Spinal cord (tissue), 10 donors: ENCODE measurements around the gene CCDC120. TPM values are rescaled to one million over a fixed set of nuclear protein-coding genes. Genes with fewer than 3 reads are reported as not detected.

Source experiments
- DNase-seq, 6 donors: peaks; one replicate each; pipeline versions ENCODE4 v3.0.0 to v3.0.0-alpha.2; 2013 to 2015; ENCODE audit warnings: low spot score in 6 of 6, low read depth in 4 of 6
- H3K27ac ChIP-seq: one replicate; pipeline ENCODE4 v1.5.1; 2013; ENCODE audit warnings: low read depth, low read length, control low read depth
- H3K27me3 ChIP-seq: one replicate; pipeline ENCODE4 v1.6.1; 2013; ENCODE audit warnings: low read length; ENCODE audit not compliant: control insufficient read depth, insufficient read depth
- H3K36me3 ChIP-seq: one replicate; pipeline ENCODE4 v1.6.1; 2013; ENCODE audit warnings: low read length; ENCODE audit not compliant: control insufficient read depth, insufficient read depth
- H3K4me1 ChIP-seq: one replicate; pipeline ENCODE4 v1.6.1; 2013; ENCODE audit warnings: low read length; ENCODE audit not compliant: control insufficient read depth, insufficient read depth
- H3K4me3 ChIP-seq: one replicate; pipeline ENCODE4 v1.5.1; 2013; ENCODE audit warnings: low read depth, low read length, control low read depth
- H3K9me3 ChIP-seq: one replicate; pipeline ENCODE4 v1.6.1; 2013; ENCODE audit warnings: low read length; ENCODE audit not compliant: control insufficient read depth, insufficient read depth
- WGBS: methylation state at CpG from one replicate; pipeline ENCODE4 v1.1.5; 2013; ENCODE audit warnings: missing lambda C conversion rate; ENCODE audit not compliant: insufficient coverage; 5-methylcytosine and 5-hydroxymethylcytosine counted together
- long read RNA-seq, 4 donors: transcript quantifications; one replicate each; lab custom pipeline, GENCODE V29; 2026
- polyA plus RNA-seq, 2 donors: library from polyadenylated mRNA; unstranded; fragments of 120-200 nt; gene quantifications; one replicate each; pipeline ENCODE4 v1.2.1, GENCODE V29; 2013; ENCODE audit not compliant: insufficient read length in 2 of 2
- total RNA-seq, 2 donors: library from RNA; depleted of rRNA in 1 of 2; stranded (reverse); fragments of 120-200 nt in 1 of 2; fragments of >200 nt in 1 of 2; gene quantifications; one replicate each; pipeline versions ENCODE4 v1.2.3 to v1.2.4, GENCODE V29; 2013 to 2014
- donor health status: healthy.

CCDC120 gene, protein sequence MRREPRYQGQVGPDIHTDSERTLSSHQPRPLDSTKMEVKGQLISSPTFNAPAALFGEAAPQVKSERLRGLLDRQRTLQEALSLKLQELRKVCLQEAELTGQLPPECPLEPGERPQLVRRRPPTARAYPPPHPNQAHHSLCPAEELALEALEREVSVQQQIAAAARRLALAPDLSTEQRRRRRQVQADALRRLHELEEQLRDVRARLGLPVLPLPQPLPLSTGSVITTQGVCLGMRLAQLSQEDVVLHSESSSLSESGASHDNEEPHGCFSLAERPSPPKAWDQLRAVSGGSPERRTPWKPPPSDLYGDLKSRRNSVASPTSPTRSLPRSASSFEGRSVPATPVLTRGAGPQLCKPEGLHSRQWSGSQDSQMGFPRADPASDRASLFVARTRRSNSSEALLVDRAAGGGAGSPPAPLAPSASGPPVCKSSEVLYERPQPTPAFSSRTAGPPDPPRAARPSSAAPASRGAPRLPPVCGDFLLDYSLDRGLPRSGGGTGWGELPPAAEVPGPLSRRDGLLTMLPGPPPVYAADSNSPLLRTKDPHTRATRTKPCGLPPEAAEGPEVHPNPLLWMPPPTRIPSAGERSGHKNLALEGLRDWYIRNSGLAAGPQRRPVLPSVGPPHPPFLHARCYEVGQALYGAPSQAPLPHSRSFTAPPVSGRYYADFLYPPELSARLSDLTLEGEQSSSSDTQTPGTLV
- total RNA-seq (1 to 10 TPM; 1.6 to 3.5 TPM), polyA plus RNA-seq (10 to 100 TPM; 14.8 to 22.4 TPM)
- long read RNA-seq, donor 1, transcript CCDC120-208 (1 exons, 2,953 nt), result major isoform, 9 of 189 reads
- long read RNA-seq, donor 1, partial matches to known transcripts, result 25 of 189 reads
- long read RNA-seq, donor 1, other reads (novel, unspliced or antisense), result 153 of 189 reads
- long read RNA-seq, donor 2, partial matches to known transcripts, result 0 of 1 reads
- long read RNA-seq, donor 2, other reads (novel, unspliced or antisense), result 0 of 1 reads
- long read RNA-seq, donor 3, partial matches to known transcripts, result 0 of 2 reads
- long read RNA-seq, donor 3, other reads (novel, unspliced or antisense), result 0 of 2 reads
- long read RNA-seq, donor 4, transcript CCDC120-208 (1 exons, 2,953 nt), result major isoform, 5 of 5 reads
- long read RNA-seq, donor 4, partial matches to known transcripts, result 0 of 5 reads
- long read RNA-seq, donor 4, other reads (novel, unspliced or antisense), result 0 of 5 reads

DNA sequence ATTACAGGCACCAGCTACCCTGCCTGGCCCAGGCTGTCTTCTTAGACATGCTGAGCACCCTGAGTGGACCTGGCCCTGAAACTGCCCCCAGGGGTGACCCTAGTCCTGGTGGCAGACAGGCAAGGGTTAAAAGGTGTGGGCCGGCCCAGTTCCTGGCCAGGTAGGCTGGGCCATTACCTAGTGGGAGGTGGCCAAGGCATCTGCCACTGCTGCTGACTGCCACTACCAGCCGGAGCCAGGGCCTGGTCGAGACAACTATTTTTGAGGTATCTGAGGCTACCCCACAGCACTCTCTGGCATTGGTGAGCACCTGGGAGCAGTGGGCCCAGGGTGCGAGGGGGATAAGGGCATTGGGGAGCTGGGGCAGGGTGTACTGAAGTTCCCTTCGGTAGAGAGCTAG is at the start of gene CCDC120:
TSS of gene CCDC120 (plus strand) at position 206 of the 400 bp plus-strand sequence. CDS start 3,043 bp downstream, outside the sequence.
- Histone ChIP-seq H3K36me3 (peaks cover 17% of the 10 kb centered on the region), H3K9me3 (no peaks in the 10 kb centered on the region), H3K27ac (no peak within 1 kb of the TSS), H3K4me3 (no peak within 1 kb of the TSS), H3K27me3 (no peaks in the 10 kb centered on the region), H3K4me1 (peaks cover 6% of the 10 kb centered on the region)
- 57% methylated on average over 5 of the region's 5 CpGs for WGBS
- DNase-seq, result no peak

DNA sequence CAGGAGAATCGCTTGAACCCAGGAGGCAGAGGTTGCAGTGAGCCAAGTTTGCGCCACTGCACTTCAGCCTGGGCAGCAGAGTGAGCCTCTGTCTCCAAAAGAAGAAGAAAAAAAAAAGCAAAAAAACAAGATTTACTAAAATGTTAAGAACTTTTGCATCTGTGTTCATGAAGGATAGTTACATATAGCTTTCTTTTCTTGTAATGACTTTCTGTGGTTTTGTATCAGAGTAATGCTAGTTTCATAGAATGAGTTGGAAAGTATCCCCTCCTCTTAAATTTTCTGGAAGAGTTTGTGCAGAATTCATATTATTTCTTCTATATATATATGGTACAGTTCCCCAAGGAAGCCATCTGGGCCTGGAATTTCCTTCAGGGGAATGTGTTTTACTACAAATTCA is 39.7 kb upstream of the CCDC120 start:
- DNase-seq, result no peak
- H3K36me3 ChIP-seq, result no peaks in the 10 kb centered on the region
- H3K27me3 ChIP-seq, result no peaks in the 10 kb centered on the region
- no peaks in the 10 kb centered on the region for H3K4me1 ChIP-seq
- H3K9me3 ChIP-seq, result no peaks in the 10 kb centered on the region
- H3K4me3 ChIP-seq, result no peak overlapping the region
- no CpG with 5 or more reads among the region's 2 CpGs for WGBS
- H3K27ac ChIP-seq, result no peak overlapping the region

DNA sequence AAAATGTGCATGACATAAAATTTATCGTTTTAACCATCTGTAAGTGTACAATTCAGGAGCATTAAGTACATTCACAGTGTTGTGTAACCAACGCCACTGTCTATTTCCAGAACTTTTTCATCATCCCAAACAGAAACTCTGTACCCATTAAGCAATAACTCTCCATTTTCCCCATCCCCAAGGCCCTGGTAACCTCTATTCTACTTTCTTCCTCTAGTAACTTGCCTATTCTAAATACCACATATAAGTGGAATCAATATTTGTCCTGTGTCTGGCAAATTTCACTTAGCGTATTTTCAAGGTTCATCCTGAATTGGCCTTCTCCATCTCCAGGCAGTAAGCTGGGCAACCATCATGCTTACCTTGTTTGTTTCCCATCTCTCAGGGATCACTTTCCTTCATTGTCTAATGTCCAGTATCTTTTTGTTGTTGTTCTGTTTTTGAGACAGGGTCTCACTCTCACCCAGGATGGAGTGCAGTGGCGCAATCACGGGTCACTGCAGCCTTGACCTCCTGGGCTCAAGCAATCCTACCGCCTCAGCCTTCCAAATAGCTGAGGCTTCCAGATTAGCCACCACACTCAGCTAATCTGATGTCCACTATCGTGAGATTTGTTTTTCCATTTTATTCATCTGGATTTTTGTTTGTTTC is 39.1 kb upstream of the CCDC120 start:
- Histone ChIP-seq H3K4me3 (no peak overlapping the region), H3K36me3 (no peaks in the 10 kb centered on the region), H3K9me3 (no peaks in the 10 kb centered on the region), H3K4me1 (no peaks in the 10 kb centered on the region), H3K27ac (no peak overlapping the region), H3K27me3 (no peaks in the 10 kb centered on the region)
- 88% methylated on average over 4 of the region's 7 CpGs for WGBS
- DNase-seq, result no peak

DNA sequence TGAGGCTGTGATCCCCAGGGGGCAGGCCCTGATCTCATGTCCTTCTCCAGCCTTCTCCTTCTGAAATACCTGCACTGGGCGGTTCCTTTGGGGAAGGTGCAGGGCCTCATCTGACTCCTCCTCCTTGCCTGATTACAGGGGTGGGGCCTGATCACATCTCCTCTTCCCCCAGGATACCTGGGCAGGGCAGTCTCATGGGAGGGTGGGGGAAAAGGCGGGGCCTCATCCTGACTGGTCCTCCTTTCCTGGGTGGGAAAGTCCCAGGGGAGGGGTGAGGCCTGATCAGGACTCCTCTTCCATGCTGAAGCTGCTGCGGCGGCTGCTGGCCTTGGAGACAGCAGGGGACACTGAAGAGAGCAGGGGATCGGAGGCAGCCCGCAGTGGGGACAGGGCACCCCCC is 28.9 kb upstream of the CCDC120 start:
- Histone ChIP-seq H3K4me1 (no peaks in the 10 kb centered on the region), H3K4me3 (no peak overlapping the region), H3K36me3 (peaks cover 31% of the 10 kb centered on the region), H3K27me3 (no peaks in the 10 kb centered on the region), H3K9me3 (no peaks in the 10 kb centered on the region), H3K27ac (no peak overlapping the region)
- no peak for DNase-seq
- WGBS, result 50% methylated on average over 3 of the region's 6 CpGs

DNA sequence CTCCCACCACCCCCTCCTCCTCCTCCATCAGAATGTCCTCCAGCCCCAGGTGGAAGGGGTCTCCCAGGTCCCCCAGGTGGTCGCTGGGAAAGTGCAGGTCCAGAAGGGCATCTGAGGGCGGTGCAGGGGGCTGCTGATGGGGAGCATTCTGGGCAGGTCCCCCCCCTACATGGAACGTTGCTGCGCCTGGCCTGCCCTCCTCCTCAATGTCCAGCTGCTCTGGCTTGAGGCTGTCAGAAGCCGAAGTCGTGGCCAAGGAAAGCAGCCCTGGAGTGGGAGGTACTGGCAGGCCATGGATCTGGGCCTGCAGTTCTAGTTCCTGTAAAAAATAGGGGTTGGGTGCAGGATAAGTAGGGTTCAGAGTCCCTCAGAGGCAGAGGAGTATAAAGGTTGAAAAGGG is 28.5 kb upstream of the CCDC120 start:
- Histone ChIP-seq H3K36me3 (peaks cover 31% of the 10 kb centered on the region), H3K4me3 (no peak overlapping the region), H3K27ac (no peak overlapping the region), H3K4me1 (no peaks in the 10 kb centered on the region), H3K9me3 (no peaks in the 10 kb centered on the region), H3K27me3 (no peaks in the 10 kb centered on the region)
- WGBS, result 86% methylated on average over 5 of the region's 6 CpGs
- no peak for DNase-seq

DNA sequence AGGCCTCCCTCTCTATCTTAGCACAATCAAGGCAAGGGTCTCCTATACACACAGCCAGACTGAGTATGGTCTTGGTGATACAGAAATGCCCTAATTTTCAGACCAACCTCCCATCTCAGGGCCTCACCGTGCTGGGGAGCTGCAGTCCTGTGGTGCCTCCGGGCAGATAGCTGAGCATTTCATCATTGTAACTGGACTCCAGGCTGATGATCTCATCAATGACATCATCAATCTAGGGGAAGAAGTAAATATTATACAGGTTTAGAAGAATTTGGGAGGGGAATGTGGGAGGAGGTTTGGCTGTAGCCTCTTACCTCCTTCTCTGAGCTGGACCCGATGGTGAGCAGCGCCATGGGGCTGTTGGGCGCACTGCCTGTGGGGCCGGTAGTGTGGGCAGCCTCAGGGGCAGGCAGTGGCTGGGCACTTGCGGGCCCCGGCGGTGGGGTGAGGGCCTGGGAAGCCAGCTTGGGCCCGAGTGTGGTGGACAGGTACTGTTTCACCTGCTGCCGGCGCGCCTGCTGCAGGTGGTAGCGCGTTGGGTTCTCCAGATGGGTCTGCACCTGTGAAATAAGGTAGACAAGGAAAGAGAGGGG is 20.8 kb upstream of the CCDC120 start:
- no peak overlapping the region for H3K27ac ChIP-seq
- H3K36me3 ChIP-seq, result peaks cover 43% of the 10 kb centered on the region
- H3K4me1 ChIP-seq, result peaks cover 14% of the 10 kb centered on the region
- WGBS, result 95% methylated on average over 13 of the region's 15 CpGs
- no peaks in the 10 kb centered on the region for H3K9me3 ChIP-seq
- H3K4me3 ChIP-seq, result no peak overlapping the region
- no peaks in the 10 kb centered on the region for H3K27me3 ChIP-seq
- no peak for DNase-seq

DNA sequence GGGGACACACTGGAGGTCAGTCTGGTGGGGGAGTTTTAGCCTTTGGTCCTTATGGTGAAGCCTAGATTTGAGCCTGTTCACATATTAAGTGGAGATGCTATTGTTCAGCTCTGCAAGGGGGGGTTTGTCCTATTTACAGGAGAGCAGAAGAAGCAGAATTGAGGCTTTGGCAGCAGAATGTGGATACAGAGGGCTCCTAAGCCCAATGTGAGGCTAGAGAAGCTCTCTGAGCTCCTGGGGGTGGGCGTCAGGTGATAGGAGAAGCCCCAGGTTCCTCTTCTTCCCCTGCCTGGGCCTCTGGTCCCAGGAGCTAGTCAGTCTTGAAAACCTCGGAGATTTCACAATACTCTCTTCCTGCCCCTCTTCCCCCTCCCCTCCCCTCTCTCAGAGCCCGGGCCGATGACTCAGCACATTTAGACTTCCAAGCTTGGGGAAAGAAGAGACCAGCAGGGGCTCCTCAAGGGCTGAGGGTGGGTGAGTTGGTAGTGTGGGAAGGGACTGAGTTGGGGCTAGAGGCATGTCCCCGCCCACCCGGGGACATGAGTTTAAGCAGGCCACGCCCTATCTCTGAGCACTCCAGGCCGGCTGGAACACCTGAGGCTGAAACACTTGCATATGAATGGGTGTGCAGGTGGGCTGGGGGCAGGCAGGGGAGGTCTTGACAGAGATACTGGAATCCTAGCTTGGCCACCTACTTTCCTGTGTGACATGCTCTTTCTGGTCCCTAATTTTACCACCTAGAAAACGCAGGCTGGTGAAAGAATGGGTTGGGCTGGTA is 19.0 kb upstream of the CCDC120 start:
- no peak overlapping the region for H3K27ac ChIP-seq
- H3K4me1 ChIP-seq, result peaks cover 16% of the 10 kb centered on the region
- WGBS, result 44% methylated on average over 6 of the region's 9 CpGs
- no peaks in the 10 kb centered on the region for H3K27me3 ChIP-seq
- no peak overlapping the region for H3K4me3 ChIP-seq
- DNase-seq, result peak in 2 of 6 donors; percentile 5 to 59
- no peaks in the 10 kb centered on the region for H3K9me3 ChIP-seq
- H3K36me3 ChIP-seq, result peaks cover 33% of the 10 kb centered on the region

DNA sequence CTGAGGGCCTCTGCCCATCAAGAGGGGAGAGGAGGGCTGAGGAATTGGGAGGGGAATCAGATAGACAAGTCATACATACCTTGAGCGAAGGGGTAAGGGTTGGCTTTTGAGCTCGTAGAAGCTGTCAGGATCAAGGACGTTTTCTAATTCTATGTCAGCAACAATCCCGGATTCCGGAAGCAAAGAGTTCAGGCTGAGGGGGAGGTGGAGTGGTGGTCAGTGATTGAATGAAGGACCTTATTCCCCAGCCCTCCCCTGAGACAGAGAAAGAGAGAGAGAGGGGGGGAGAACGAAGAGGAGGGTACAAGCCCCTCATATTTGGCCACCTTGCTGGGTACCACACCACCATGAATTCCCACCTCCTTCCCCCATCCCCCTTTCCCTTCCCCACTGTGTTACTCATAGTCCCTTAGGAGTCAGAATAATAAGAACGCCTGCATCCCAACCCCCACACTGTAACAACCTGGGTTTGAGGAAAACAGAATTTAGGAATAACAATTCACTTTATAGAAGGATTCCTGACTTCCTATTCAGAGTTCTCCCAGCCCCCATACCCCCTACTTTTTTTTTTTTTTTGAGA is 18.3 kb upstream of the CCDC120 start:
- 50% methylated on average over 5 of the region's 7 CpGs for WGBS
- no peaks in the 10 kb centered on the region for H3K27me3 ChIP-seq
- no peak for DNase-seq
- H3K27ac ChIP-seq, result no peak overlapping the region
- H3K36me3 ChIP-seq, result peaks cover 33% of the 10 kb centered on the region
- no peak overlapping the region for H3K4me3 ChIP-seq
- H3K9me3 ChIP-seq, result no peaks in the 10 kb centered on the region
- peaks cover 16% of the 10 kb centered on the region for H3K4me1 ChIP-seq
